Measurements from ENCODE around the gene MRRF. TPM values are rescaled to one million over a fixed set of nuclear protein-coding genes. Genes with fewer than 3 reads are reported as not detected.
"Not testable (repeated sequence)": the region's sequence is repeated elsewhere in the genome, so short reads cannot be mapped to it uniquely, and the experiment has no call there.

Gene MRRF
- total RNA-seq, 1 experiment from 2014 or later: 42.3 TPM

DNA sequence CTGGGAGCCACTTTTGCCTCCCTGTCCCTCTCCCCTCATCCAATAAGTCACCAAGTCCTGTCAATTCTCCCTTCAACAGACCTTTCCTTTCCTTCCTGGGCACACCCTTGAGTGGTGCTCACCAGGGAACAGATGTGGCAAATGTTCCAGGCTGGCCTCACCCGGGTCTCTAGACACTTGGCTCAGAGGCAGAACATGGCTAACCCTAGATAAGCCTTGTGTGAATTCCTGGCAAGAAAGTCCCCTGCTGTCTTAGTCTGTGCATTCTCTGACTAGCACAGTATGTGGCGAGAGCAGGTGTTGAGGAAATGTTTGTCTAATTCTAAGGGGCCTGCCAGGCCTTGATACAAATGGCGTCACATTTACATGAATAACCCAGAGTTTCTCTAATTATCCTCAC is 64.9 kb downstream of the MRRF start:
- no peak overlapping the region for H3K4me3 Mint-ChIP-seq
- no peak for TF ChIP-seq IRF2 (CRISPR knock-in tag; IDR thresholded peaks at IDR 0.05; ENCODE audit: borderline replicate concordance, low read depth)
- no peak for TF ChIP-seq ZNF416 (CRISPR knock-in tag; IDR thresholded peaks at IDR 0.05)
- no peak for TF ChIP-seq ZNF317 (CRISPR knock-in tag; IDR thresholded peaks at IDR 0.05; ENCODE audit: borderline replicate concordance, low read depth)
- TF ChIP-seq, protein P1, sequence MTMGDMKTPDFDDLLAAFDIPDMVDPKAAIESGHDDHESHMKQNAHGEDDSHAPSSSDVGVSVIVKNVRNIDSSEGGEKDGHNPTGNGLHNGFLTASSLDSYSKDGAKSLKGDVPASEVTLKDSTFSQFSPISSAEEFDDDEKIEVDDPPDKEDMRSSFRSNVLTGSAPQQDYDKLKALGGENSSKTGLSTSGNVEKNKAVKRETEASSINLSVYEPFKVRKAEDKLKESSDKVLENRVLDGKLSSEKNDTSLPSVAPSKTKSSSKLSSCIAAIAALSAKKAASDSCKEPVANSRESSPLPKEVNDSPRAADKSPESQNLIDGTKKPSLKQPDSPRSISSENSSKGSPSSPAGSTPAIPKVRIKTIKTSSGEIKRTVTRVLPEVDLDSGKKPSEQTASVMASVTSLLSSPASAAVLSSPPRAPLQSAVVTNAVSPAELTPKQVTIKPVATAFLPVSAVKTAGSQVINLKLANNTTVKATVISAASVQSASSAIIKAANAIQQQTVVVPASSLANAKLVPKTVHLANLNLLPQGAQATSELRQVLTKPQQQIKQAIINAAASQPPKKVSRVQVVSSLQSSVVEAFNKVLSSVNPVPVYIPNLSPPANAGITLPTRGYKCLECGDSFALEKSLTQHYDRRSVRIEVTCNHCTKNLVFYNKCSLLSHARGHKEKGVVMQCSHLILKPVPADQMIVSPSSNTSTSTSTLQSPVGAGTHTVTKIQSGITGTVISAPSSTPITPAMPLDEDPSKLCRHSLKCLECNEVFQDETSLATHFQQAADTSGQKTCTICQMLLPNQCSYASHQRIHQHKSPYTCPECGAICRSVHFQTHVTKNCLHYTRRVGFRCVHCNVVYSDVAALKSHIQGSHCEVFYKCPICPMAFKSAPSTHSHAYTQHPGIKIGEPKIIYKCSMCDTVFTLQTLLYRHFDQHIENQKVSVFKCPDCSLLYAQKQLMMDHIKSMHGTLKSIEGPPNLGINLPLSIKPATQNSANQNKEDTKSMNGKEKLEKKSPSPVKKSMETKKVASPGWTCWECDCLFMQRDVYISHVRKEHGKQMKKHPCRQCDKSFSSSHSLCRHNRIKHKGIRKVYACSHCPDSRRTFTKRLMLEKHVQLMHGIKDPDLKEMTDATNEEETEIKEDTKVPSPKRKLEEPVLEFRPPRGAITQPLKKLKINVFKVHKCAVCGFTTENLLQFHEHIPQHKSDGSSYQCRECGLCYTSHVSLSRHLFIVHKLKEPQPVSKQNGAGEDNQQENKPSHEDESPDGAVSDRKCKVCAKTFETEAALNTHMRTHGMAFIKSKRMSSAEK (CRISPR knock-in tag; IDR thresholded peaks at IDR 0.05; ENCODE audit: borderline replicate concordance): no peak
- no peak for TF ChIP-seq NR3C1 (CRISPR knock-in tag; conservative IDR thresholded peaks at IDR 0.05; ENCODE audit: low read depth)
- no peak for TF ChIP-seq EMX1 (CRISPR knock-in tag; IDR thresholded peaks at IDR 0.05)
- no peak for TF ChIP-seq GRHL2 (CRISPR knock-in tag; IDR thresholded peaks at IDR 0.05; ENCODE audit: insufficient replicate concordance, severe bottlenecking)
- TF ChIP-seq, protein P2, sequence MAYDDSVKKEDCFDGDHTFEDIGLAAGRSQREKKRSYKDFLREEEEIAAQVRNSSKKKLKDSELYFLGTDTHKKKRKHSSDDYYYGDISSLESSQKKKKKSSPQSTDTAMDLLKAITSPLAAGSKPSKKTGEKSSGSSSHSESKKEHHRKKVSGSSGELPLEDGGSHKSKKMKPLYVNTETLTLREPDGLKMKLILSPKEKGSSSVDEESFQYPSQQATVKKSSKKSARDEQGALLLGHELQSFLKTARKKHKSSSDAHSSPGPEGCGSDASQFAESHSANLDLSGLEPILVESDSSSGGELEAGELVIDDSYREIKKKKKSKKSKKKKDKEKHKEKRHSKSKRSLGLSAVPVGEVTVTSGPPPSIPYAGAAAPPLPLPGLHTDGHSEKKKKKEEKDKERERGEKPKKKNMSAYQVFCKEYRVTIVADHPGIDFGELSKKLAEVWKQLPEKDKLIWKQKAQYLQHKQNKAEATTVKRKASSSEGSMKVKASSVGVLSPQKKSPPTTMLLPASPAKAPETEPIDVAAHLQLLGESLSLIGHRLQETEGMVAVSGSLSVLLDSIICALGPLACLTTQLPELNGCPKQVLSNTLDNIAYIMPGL (CRISPR knock-in tag; IDR thresholded peaks at IDR 0.05): no peak
- TF ChIP-seq ZNF219 (CRISPR knock-in tag; IDR thresholded peaks at IDR 0.05; ENCODE audit: borderline replicate concordance): no peak
- TF ChIP-seq, protein P3, sequence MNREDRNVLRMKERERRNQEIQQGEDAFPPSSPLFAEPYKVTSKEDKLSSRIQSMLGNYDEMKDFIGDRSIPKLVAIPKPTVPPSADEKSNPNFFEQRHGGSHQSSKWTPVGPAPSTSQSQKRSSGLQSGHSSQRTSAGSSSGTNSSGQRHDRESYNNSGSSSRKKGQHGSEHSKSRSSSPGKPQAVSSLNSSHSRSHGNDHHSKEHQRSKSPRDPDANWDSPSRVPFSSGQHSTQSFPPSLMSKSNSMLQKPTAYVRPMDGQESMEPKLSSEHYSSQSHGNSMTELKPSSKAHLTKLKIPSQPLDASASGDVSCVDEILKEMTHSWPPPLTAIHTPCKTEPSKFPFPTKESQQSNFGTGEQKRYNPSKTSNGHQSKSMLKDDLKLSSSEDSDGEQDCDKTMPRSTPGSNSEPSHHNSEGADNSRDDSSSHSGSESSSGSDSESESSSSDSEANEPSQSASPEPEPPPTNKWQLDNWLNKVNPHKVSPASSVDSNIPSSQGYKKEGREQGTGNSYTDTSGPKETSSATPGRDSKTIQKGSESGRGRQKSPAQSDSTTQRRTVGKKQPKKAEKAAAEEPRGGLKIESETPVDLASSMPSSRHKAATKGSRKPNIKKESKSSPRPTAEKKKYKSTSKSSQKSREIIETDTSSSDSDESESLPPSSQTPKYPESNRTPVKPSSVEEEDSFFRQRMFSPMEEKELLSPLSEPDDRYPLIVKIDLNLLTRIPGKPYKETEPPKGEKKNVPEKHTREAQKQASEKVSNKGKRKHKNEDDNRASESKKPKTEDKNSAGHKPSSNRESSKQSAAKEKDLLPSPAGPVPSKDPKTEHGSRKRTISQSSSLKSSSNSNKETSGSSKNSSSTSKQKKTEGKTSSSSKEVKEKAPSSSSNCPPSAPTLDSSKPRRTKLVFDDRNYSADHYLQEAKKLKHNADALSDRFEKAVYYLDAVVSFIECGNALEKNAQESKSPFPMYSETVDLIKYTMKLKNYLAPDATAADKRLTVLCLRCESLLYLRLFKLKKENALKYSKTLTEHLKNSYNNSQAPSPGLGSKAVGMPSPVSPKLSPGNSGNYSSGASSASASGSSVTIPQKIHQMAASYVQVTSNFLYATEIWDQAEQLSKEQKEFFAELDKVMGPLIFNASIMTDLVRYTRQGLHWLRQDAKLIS (CRISPR knock-in tag; IDR thresholded peaks at IDR 0.05; ENCODE audit: borderline replicate concordance): no peak
- no peak for TF ChIP-seq FOXK1 (CRISPR knock-in tag; IDR thresholded peaks at IDR 0.05)
- ATAC-seq (no peak), DNase-seq (ENCODE audit: low spot score) (no peak)
- H3K27ac Mint-ChIP-seq: peak overlapping the region; percentile 24; the same call in 1 of the 2 replicates
- H3K27me3 Mint-ChIP-seq (ENCODE audit: low read depth): no peaks in the 10 kb centered on the region
- CTCF ChIA-PET: interaction anchor here (5.5 kb wide), 1 partner anchor 21 kb away, joined by 23 read pairs; no protein-coding TSS in a partner anchor
- peaks cover 30% of the 10 kb centered on the region for H3K4me1 Mint-ChIP-seq
- no peaks in the 10 kb centered on the region for H3K9me3 Mint-ChIP-seq
- POLR2A ChIA-PET: no interaction called here
- 0 out of 2 replicates have a peak, but pooled peaks cover 1% of the 10 kb centered on the region for H3K36me3 Mint-ChIP-seq

DNA sequence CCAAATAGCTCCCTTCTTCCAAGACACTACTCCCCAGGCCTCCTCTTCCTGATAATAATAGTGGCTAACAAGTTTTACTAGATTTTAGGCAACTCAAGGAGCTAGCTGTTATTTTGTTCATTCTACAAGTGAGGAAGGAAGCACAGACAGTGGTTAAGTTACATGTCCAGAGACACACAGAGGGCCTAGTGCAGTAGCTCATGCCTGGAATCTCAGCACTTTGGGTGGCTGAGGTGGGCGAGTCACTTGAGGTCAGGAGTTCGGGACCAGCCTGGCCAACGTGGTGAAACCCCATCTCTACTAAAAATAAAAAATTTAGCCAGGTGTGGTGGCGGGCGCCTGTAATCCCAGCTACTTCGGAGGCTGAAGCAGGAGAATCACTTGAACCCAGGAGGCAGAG is 65.8 kb downstream of the MRRF start:
- CTCF ChIA-PET: interaction anchor here (0.7 to 5.5 kb wide), 3 partner anchors 20 to 231 kb away, joined by 3 to 23 read pairs (median 4); no protein-coding TSS in a partner anchor
- not testable (repeated sequence) for H3K4me3 Mint-ChIP-seq; DNase-seq (ENCODE audit: low spot score); H3K36me3 Mint-ChIP-seq; ATAC-seq; H3K9me3 Mint-ChIP-seq; H3K27me3 Mint-ChIP-seq (ENCODE audit: low read depth)
- H3K27ac Mint-ChIP-seq: 0 out of 2 replicates have a peak overlapping the region, but pooled peaks have one; percentile 31
- POLR2A ChIA-PET: interaction anchor here (0.6 kb wide), 1 partner anchor 73 kb away, joined by 3 read pairs; no protein-coding TSS in a partner anchor
- H3K4me1 Mint-ChIP-seq: peaks cover 33% of the 10 kb centered on the region

DNA sequence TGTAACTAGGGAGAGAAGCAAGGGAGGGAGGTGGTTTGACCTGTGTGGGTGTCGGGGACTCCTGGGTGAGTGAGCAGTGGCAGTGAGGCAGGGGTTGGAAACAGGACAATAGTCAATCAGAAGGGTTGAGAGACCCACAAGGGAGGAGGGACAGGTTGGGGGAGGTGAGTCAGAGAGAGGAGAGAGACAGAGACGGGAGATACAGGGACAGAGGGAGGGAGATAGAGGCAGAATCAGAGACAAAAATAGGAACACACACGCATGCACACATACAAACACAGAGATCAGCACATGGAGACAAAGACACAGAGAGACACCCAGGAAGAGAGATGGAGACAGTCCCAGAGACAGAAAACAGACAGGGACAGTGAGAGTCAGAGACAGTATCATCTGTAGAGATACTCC is 66.8 kb downstream of the MRRF start:
- Mint-ChIP-seq H3K27ac (0 out of 2 replicates have a peak overlapping the region, but pooled peaks have one; percentile 57), H3K36me3 (no peaks in the 10 kb centered on the region), H3K27me3 (ENCODE audit: low read depth) (no peaks in the 10 kb centered on the region), H3K4me1 (peaks cover 42% of the 10 kb centered on the region), H3K4me3 (no peak overlapping the region), H3K9me3 (no peaks in the 10 kb centered on the region)
- CTCF ChIA-PET: interaction anchor here (1.0 to 5.5 kb wide), 3 partner anchors 19 to 209 kb away, joined by 3 to 23 read pairs (median 3); no protein-coding TSS in a partner anchor
- DNase-seq (ENCODE audit: low spot score) (no peak), ATAC-seq (no peak)
- TF ChIP-seq ATF1 (CRISPR knock-in tag; IDR thresholded peaks at IDR 0.05): no peak
- TF ChIP-seq, protein P4, sequence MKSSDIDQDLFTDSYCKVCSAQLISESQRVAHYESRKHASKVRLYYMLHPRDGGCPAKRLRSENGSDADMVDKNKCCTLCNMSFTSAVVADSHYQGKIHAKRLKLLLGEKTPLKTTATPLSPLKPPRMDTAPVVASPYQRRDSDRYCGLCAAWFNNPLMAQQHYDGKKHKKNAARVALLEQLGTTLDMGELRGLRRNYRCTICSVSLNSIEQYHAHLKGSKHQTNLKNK (CRISPR knock-in tag; IDR thresholded peaks at IDR 0.05): no peak
- TF ChIP-seq GABPB1 (CRISPR knock-in tag; IDR thresholded peaks at IDR 0.05): no peak
- TF ChIP-seq, protein P5, sequence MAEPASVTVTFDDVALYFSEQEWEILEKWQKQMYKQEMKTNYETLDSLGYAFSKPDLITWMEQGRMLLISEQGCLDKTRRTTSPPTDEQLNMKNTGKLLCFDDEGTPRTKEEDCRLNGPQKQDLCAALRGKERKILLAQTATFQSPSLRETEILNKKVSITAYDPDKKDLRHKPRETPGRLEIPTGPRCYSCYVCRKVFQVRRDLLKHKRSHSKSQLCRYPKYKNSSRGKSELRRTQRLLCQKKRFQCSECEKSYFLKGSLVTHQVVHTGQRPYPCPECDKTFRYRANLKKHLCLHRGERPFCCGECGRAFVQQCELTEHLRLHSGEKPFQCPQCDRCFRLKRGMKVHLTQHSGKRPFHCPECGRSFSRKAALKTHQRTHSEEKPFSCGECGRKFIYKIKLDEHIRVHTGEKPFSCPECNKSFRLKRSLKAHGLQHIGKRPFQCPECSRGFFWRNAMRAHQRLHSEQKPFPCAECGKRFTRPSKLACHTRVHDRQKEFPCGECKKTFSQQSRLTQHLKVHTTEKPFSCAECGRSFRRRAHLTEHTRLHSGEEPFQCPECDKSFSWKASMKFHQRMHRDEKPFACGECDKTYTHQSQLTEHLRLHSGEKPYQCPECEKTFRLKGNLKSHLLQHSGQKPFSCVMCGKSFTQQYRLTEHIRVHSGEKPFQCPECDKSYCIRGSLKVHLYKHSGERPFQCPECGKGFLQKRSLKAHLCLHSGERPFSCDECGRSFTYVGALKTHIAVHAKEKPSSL (CRISPR knock-in tag; conservative IDR thresholded peaks at IDR 0.05): no peak
- TF ChIP-seq FOXK1 (CRISPR knock-in tag; IDR thresholded peaks at IDR 0.05): no peak
- TF ChIP-seq, protein P6, sequence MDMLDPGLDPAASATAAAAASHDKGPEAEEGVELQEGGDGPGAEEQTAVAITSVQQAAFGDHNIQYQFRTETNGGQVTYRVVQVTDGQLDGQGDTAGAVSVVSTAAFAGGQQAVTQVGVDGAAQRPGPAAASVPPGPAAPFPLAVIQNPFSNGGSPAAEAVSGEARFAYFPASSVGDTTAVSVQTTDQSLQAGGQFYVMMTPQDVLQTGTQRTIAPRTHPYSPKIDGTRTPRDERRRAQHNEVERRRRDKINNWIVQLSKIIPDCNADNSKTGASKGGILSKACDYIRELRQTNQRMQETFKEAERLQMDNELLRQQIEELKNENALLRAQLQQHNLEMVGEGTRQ (CRISPR knock-in tag; IDR thresholded peaks at IDR 0.05): no peak
- TF ChIP-seq, protein P7, sequence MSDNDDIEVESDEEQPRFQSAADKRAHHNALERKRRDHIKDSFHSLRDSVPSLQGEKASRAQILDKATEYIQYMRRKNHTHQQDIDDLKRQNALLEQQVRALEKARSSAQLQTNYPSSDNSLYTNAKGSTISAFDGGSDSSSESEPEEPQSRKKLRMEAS (CRISPR knock-in tag; IDR thresholded peaks at IDR 0.05): no peak
- no peak for TF ChIP-seq ZNF416 (CRISPR knock-in tag; IDR thresholded peaks at IDR 0.05)
- POLR2A ChIA-PET: no interaction called here
